ENCODE results near the gene TLE3.

The TLE3 gene

GRCh38 chr15:70053716-70054229, 43.9 kb downstream of the TLE3 start:
- DNase-seq (ENCODE audit: low read depth) = no peak

GRCh38 chr15:70053001-70053715, 44.6 kb downstream of the TLE3 start:
- no peak overlapping the region for H3K4me3 ChIP-seq (replicated peaks; ENCODE audit: low read depth, low read length)

More at GRCh38 chr15:70053716-70054229, 43.9 kb downstream of the TLE3 start:
- TF ChIP-seq CTCF (IDR thresholded peaks at IDR 0.05; ENCODE audit: low read length, missing control alignments) = no peak
- H3K4me3 ChIP-seq (replicated peaks; ENCODE audit: low read depth, low read length) = no peak overlapping the region

GRCh38 chr15:70051948-70052633, 45.6 kb downstream of the TLE3 start:
- DNase-seq (ENCODE audit: low read depth) = no peak
- H3K4me3 ChIP-seq (replicated peaks; ENCODE audit: low read depth, low read length) = no peak overlapping the region
- TF ChIP-seq CTCF (IDR thresholded peaks at IDR 0.05; ENCODE audit: low read length, missing control alignments) = no peak

More at GRCh38 chr15:70053001-70053715, 44.6 kb downstream of the TLE3 start:
- no peak for TF ChIP-seq CTCF (IDR thresholded peaks at IDR 0.05; ENCODE audit: low read length, missing control alignments)
- no peak for DNase-seq (ENCODE audit: low read depth)

GRCh38 chr15:70050970-70051369, 46.7 kb downstream of the TLE3 start:
- H3K4me3 ChIP-seq (replicated peaks; ENCODE audit: low read depth, low read length) = no peak overlapping the region
- DNase-seq (ENCODE audit: low read depth) = no peak
- TF ChIP-seq CTCF (IDR thresholded peaks at IDR 0.05; ENCODE audit: low read length, missing control alignments) = no peak

GRCh38 chr15:70050441-70050840, 47.3 kb downstream of the TLE3 start:
- H3K4me3 ChIP-seq (replicated peaks; ENCODE audit: low read depth, low read length) = no peak overlapping the region
- no peak for TF ChIP-seq CTCF (IDR thresholded peaks at IDR 0.05; ENCODE audit: low read length, missing control alignments)
- no peak for DNase-seq (ENCODE audit: low read depth)

- TF ChIP-seq CTCF (IDR thresholded peaks at IDR 0.05; ENCODE audit: low read length, missing control alignments) = no peak
- H3K4me3 ChIP-seq (replicated peaks; ENCODE audit: low read depth, low read length) = no peak overlapping the region
- DNase-seq (ENCODE audit: low read depth) = no peak
Observed at GRCh38 chr15:70049701-70050301, 47.9 kb downstream of the TLE3 start.

All from fibroblast of pulmonary artery (primary cell).